ENCODE results near the gene SLC2A5.
"Not testable (repeated sequence)": the region's sequence is repeated elsewhere in the genome, so short reads cannot be mapped to it uniquely, and the experiment has no call there.

SLC2A5 gene, protein sequence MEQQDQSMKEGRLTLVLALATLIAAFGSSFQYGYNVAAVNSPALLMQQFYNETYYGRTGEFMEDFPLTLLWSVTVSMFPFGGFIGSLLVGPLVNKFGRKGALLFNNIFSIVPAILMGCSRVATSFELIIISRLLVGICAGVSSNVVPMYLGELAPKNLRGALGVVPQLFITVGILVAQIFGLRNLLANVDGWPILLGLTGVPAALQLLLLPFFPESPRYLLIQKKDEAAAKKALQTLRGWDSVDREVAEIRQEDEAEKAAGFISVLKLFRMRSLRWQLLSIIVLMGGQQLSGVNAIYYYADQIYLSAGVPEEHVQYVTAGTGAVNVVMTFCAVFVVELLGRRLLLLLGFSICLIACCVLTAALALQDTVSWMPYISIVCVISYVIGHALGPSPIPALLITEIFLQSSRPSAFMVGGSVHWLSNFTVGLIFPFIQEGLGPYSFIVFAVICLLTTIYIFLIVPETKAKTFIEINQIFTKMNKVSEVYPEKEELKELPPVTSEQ

GRCh38 chr1:9069326-9070100 is at the start of gene SLC2A5:
SLC2A5 (minus strand) TSS chr1:9069635; CDS start chr1:9069536, 99 bp downstream.
- DNase-seq, result no peak

DNA sequence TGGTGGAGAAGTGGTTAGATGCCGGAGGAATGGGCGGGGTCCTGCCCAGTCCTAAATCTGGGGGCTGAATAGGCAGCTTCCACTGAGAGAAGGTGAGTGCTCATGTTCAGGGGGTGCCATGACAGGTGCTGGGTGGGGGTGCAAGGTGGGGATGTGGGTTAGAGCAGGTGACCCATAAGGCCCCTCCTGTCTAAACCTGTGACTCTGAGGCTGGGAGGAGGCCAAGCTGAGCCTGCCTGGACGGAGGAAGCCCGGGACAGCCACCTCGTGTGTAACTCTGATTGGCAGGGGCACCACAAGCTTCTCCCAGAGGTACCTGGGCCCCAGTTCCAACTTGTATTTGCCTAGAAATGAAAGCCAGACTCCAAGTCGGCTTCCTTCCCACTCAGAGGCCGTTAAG is 48.8 kb upstream of the SLC2A5 start:
- no peak for DNase-seq

GRCh38 chr1:9115351-9116205 is 46.1 kb upstream of the SLC2A5 start:
- no peak for DNase-seq

- DNase-seq, result no peak
Measured at GRCh38 chr1:9112961-9113880, 43.8 kb upstream of the SLC2A5 start.

DNA sequence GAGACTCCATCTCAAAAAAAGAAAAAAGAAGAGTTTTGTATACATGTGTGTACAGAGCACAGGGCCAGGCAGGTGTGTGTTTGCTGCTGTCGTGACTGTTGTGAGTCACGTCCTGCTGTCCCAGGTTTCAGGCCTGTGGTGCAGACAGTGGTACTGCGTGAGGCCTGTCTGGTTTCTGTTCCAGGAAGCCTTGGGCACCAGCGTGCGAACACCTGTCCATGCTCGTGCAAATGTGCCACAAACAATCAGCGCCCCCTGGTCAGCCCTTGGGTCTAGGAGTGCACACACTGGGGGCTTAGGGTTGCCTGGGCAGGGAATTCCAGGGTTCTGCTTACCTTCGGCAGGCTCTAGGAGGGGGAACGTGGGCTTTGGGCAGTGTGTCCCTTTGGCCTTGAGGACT is 42.5 kb upstream of the SLC2A5 start:
- DNase-seq, result no peak

DNA sequence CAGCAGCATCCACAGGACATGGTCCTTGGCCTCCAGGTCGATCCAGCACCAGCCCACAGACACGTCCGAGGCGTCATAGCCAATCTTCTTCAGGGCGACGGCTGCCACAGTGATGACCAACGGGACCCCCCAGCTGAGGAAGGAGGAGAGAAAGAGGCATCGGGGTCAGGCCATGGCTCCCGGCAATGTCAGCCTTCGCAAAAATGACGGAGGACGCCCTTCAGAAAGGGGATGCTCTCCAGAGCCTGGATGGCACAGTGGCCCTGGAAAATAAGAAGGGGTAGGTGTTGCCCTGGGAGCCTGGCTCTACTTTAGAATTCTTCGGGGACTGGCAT is 41.9 kb upstream of the SLC2A5 start:
- no peak for DNase-seq

DNA sequence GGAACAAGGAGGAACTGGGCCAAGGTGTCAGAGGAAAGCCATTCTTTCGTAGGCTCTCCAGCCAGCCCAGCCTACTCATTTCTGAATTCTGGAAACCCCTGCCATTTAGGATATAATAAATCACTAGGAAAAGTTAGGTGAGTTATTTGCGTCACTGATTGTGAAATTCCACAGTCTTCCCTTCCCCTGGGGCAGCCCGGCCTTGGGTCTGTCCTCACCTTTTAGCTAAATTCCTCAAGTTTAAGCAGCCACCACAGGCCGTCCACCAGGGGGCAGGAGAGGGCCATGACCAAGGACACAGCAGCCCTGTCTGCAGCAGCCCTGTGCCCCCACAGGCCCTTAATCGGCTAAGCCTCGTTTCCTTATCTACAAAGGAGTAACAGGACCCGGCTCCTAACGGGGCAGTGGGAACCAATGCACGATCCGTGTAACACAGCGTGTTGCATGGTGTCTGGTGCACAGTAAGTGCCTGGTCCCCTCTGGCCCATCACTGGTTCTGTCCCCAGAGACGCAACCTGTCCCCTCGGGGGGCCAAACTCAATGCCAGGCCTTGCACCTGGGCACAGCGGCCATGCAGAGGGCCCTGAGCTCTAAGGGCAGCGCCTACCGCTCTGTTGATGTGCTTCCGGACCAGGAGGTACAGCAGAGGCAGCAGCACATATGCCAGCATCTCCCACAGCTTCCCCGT is 41.4 kb upstream of the SLC2A5 start:
- peak; percentile 92 for DNase-seq

DNA sequence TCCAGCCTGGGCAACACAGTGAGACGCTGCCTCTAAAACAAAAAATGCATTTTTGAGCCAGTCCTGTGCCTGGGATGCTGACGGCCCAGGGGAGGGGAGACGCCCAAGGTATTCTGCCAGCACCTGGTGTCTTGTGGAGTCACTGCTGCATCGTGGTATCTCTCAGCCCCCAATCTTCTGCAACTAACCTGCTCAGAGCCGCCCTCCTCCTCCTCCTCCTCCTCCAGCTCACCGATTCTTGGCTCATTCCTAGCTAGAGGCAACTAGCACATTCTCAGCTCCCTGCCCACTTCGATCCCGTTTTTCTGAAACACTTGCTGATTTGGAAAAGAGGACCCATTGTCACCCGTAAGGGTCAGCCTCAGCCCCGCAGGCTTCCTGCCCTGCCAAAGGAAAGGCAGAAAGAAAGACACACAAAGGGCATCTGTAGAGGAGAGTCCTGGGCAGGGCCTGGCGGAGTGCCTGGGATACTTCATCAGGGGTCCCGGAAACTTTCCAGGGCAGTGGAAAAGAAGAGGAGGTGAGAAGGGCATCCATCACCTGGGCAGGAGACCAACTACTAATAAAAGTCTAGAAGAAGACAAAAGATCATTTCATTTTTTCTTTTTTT is 38.7 kb upstream of the SLC2A5 start:
- DNase-seq, result no peak

DNA sequence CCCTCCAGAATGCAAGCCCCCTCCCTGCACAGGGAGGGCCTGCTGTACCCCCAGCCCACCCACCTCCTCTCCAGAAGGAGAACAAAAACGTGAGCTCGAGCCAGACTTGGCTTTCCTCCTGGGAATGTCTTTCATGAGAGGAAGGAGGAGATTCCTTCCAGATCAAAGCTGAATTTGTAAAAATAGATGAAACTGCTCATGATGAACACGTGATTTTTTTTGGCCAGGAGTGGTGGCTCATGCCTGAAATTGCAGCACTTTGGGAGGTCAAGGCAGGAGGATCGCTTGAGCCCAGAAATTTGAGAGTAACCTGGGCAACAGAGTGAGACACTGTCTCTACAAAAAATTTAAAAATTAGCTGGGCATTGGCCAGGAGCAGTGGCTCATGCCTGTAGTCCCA is 37.7 kb upstream of the SLC2A5 start:
- DNase-seq, result no peak

- no peak for DNase-seq
Measured at GRCh38 chr1:9106286-9106685, 36.9 kb upstream of the SLC2A5 start.

DNA sequence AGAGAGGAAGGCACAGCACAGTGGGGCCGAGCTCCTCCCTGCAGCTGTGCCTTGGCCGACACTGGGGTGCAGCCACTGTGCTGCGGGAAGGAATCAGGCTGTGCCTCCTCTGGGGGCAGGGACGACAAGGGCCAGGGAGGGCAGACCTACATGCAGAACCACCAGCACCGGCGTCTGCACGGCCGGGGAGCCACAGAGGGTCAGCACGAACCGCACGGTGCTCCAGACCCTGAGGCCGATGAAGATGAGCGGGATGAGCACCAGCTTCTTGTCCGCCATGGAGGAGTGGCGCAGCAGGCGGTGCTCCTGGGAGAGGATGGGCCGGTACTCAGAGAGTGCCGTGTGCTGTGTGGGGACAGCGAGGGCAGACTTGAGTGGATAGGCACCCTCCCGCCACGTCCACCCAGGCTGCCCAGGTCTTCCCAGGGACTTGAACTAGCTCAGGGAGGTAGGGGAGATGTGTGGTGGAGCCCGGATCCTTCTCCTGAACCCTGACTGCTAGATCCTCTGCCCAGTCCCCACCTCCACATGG is 36.0 kb upstream of the SLC2A5 start:
- no peak for DNase-seq

GRCh38 chr1:9101510-9102146 is 32.2 kb upstream of the SLC2A5 start:
- DNase-seq, result no peak

DNA sequence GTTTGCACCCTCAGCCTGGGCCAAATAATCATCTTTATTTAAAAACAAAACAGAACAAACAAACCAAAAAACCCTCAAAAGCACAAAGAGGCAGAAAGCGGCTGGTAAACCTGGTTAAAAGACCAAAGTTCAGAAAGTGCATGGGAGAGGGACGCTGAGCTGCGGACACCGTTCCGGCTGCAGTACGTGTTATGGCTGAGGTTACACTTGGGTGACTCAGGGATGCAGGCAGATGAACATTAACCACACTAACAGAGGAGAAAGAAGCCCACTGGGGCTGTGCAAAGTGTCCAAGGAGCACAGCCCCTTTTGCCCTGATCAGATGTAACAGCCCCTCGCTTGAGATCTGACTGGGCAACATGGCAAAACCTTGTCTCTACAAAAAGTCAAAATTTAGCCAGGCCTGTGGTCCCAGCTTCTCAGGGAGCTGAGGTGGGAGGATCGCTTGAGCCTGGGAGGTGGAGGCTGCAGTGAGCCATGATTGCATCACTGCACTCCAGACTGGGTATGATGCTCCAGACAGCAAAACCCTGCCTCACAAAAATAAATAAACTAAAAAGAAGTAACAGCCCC is 31.1 kb upstream of the SLC2A5 start:
- no peak for DNase-seq

DNA sequence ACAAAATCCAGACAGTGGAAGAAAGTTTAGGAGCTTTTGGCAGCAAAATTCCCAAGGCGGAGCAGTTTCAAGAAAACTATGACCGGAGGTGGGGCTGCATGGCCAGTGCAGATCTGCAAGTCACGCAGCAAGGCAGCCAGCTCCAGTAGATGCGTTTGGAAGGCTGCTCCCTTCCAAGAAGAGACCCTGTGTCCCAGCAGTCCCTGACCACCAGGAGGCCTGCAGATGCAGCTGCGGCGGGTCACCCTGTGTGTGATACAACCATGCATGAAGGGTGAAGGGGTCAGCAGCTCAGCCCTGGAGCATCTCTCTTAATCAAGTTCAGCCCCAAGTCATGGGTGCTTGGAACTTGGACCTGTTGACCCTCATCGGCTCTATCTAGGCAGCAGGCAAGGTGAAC is 30.1 kb upstream of the SLC2A5 start:
- DNase-seq, result no peak

- no peak for DNase-seq
Measured at GRCh38 chr1:9097947-9098705, 28.7 kb upstream of the SLC2A5 start.

- no peak for DNase-seq
Measured at GRCh38 chr1:9095818-9096217, 26.4 kb upstream of the SLC2A5 start.

DNA sequence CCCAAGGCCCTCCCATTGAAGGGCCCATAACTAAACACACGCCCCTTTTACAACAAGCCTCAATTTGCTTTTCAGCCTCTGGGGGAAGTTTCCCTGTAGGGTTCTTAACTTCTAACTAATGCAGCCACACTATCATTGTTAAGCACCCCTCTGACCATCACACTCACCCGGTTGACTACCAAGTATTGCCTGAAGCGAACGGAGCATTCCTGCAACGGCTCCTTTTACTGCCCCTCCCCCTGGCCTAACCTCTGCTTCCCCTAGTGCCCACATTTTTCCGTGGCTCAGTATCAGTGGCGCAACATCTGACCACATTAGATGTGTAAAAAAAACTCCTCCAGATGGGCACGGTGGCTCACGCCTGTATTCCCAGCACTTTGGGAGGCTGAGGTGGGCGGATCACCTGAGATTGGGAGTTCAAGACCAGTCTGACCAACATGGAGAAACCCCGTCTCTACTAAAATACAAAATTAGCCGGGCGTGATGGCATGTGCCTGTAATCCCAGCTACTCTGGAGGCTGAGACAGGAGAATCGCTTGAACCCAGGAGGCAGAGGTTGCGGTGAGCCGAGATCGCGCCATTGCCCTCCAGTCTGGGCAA is 24.7 kb upstream of the SLC2A5 start:
- DNase-seq, result not testable (repeated sequence)

DNA sequence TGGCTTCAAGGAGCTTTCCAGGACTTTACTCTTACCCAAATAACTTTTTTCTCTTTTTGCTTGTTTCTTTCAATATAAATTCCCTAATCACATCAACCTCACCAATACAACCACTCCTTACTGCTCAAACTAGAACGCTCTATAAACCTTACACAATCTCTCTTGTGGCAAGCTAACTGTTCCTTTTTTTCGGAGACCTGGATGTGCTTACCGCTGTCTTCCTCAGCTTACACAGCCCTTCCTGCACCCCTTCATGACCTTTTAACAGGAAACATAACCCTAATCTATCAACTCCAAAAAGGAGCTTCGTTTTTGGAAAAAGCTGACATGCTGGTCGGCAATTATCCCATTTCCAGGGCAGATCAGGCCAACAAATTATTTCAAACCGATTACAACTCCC is 24.1 kb upstream of the SLC2A5 start:
- DNase-seq, result no peak

DNA sequence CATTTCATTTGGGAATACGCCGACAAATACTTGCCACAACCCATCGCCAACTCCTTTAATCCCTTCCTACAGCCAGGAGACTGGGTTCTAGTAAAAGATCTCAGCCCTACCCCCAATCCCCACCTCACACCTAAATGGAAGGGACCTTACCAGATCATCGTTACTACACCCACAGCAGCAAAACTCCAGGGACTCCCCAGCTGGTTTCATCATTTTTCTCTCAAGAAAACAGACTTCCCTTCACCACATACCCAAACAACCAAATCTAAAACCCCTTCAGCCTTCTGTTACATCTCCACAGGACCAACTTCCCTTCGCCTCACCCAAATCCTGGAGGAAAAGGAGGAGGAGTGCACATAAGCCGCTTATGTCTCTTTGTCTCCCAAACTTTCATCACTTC is 23.7 kb upstream of the SLC2A5 start:
- no peak for DNase-seq
